Hematopoietic multipotent progenitor cell (in vitro differentiated cells): ENCODE results near the gene SREK1. TPM values are rescaled to one million over a fixed set of nuclear protein-coding genes. Genes with fewer than 3 reads are reported as not detected.
"Not testable (repeated sequence)": the region's sequence is repeated elsewhere in the genome, so short reads cannot be mapped to it uniquely, and the experiment has no call there.

Source experiments
- DNase-seq, 3 donors: peaks; one replicate each; pipeline ENCODE4 v3.0.0-alpha.2; 2011 to 2015; ENCODE audit warnings: low read depth in 2 of 3, low spot score in 2 of 3
- total RNA-seq: library from RNA; depleted of rRNA; stranded (reverse); fragments of >200 nt; gene quantifications from one replicate; pipeline ENCODE4 v1.2.3, GENCODE V29; 2012

SREK1 gene
- total RNA-seq, 1 donor = 70.6 TPM

DNA sequence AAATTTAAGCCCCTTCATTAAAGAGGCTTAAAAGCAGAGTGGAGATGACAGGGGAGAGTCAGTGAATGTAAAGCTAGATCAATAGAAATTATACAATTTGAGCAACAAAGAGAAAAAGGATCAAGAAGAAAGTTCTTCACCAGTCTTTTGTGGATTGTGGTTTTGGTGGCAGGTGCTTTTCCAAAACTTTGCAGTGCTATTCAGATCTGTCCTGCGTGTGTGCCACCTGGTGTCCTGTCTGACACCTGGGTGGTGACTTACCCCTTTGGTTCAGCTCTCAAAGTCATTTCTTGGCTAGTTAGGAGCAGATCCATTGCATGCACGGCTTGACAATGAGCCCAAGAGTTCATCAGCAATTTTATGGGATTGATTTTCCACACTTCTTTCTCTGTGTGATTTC, 69.4 kb downstream of the SREK1 start:
- DNase-seq = no peak

DNA sequence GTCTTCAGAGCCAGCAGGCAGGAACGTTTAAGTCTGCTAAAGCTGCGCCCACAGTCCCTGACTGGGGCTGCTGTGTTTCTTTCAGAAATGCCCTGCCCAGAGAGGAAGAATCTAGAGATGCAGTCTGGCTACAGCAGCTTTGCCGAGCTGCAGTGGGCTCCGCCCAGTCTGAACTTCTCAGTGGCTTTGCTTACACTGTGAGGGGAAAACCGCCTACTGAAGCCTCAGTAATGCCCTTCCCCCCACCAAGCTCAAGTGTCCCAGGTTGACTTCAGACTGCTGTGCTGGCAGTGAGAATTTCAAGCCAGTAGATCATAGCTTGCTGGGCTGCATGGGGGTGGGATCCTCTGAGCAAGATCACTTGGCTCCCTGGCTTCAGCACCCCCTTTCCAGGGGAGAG, 78.4 kb downstream of the SREK1 start:
- no peak for DNase-seq

GRCh38 chr5:66222896-66223295, 78.8 kb downstream of the SREK1 start:
- not testable (repeated sequence) for DNase-seq

DNA sequence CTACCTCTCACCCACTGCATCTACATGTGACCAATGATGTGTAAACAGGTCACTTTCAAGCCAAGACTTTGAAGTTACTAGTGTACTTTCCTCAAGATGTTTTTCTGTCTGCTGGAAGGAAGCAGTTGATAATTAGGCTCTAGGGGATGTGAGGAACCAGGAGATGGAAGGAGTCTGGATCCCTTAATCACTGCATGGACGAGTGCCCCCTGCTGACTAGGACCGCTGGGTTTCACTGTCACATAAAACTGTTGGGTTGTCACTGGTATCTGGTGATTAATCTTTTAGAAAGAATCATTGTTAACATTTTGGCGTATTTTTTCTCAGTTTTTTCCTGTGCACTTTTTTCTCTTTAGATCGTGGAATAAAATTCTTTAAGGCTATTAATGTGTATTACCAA, 79.5 kb downstream of the SREK1 start:
- no peak for DNase-seq

- DNase-seq = no peak
Measured at GRCh38 chr5:66224274-66224673, 80.2 kb downstream of the SREK1 start.

DNA sequence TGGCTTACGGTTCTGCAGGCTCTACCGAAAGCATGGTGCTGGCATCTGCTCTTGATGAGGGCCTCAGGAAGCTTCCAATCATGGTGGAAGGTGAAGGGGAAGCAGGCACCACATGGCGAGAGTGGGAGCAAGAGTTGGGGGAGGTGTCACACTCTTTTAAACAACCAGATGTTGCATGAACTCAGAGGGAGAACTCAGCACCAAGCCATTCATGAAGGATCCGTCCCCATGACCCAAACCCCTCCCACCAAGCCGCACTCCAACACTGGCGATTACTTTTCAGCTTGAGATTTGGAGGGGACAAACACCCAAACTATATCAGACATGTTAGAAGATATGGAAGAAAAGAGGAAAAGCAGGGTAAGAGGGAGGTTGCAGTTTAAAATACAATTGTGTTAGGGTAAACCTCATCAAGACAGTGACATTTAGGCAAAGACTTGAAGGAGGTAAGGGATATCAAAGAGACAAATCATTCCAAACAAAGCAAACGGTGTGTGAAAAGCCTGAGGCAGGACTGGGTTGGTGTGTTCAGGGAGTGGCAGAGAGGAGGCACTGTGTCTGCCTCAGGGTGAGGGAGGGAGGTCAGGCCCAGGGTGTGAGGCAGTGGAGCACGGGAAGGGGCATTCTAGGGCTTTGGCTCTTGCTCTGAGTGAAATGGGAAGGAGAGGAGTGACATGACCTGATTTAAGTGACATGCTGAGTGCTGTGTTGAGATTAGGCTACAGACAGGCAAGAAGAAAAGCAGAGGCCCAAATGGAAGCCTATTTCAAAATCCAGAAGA, 80.9 kb downstream of the SREK1 start:
- DNase-seq = no peak

- DNase-seq = no peak
Measured at GRCh38 chr5:66230551-66230950, 86.5 kb downstream of the SREK1 start.

GRCh38 chr5:66231508-66231907, 87.4 kb downstream of the SREK1 start:
- DNase-seq = no peak

DNA sequence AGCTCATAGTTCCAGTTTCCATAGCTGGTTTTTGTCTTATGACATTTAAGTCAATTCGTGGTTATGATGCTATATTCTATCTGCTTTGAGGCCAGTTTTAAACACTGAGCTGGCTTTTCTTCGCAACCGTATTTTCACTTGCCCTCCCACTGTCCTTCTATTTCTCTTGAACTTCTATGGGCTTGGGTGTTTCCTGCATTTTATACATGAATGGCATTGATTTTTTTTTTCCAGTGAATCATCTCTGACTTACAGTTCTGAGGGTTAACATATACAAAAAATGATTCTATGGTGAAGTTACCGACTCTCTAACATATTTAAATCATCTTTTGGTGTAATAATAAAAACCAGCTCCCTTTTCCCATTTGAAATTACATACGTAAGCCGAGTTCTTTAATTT, 88.2 kb downstream of the SREK1 start:
- no peak for DNase-seq

- DNase-seq = no peak
Measured at GRCh38 chr5:66232706-66233445, 88.8 kb downstream of the SREK1 start.

Other genes with a start within 250 kb of the SREK1 start
- gene ERBIN, start 217.7 kb upstream of the SREK1 start, total RNA-seq = 19.4 TPM